ENCODE data around the gene RUNX2.

GRCh38 chr6:45297320-45297719 is 30.8 kb upstream of the RUNX2 start:
- TF ChIP-seq POLR2A (IDR thresholded peaks at IDR 0.05; ENCODE audit: extremely low read depth, insufficient read length) (no peak), CTCF (IDR thresholded peaks at IDR 0.05; ENCODE audit: low read depth, low read length) (no peak), MAX (IDR thresholded peaks at IDR 0.05; ENCODE audit: low read depth, low read length) (no peak)

Data from NB4 (cell line).